CD4-positive, alpha-beta T cell treated with Interleukin-6 for 4 hours (primary cell): ENCODE data around the gene RAB8B.

Experiments
- DNase-seq: peaks from one replicate; pipeline ENCODE4 v3.0.0-alpha.2; 2020; ENCODE audit warnings: mixed read lengths

RAB8B gene

GRCh38 chr15:63188926-63189871 is at the start of gene RAB8B:
TSS of gene RAB8B (plus strand) at chr15:63189606. CDS start at chr15:63189625, 19 bp downstream.
- peak; percentile 99 for DNase-seq

- DNase-seq, result no peak
Observed at GRCh38 chr15:63140936-63141335, 48.5 kb upstream of the RAB8B start.

- no peak for DNase-seq
Observed at GRCh38 chr15:63145426-63145825, 44.0 kb upstream of the RAB8B start.

- no peak for DNase-seq
Observed at GRCh38 chr15:63146684-63147083, 42.7 kb upstream of the RAB8B start.

- DNase-seq, result no peak
Observed at GRCh38 chr15:63151665-63152064, 37.7 kb upstream of the RAB8B start.

GRCh38 chr15:63155486-63155885 is 33.9 kb upstream of the RAB8B start:
- no peak for DNase-seq

GRCh38 chr15:63156086-63156710 is 33.2 kb upstream of the RAB8B start:
- no peak for DNase-seq

GRCh38 chr15:63156755-63157117 is 32.7 kb upstream of the RAB8B start:
- peak; percentile 27 for DNase-seq

- DNase-seq, result peak; percentile 92
Observed at GRCh38 chr15:63157118-63157843, 32.1 kb upstream of the RAB8B start, which contains the start of gene RPS27L. TSS of gene RPS27L (minus strand) at chr15:63157477. CDS start at chr15:63157405, 72 bp downstream.

- peak; percentile 37 for DNase-seq
Observed at GRCh38 chr15:63157891-63158431, 31.4 kb upstream of the RAB8B start.

GRCh38 chr15:63160638-63161037 is 28.8 kb upstream of the RAB8B start:
- DNase-seq, result no peak

GRCh38 chr15:63163217-63163616 is 26.2 kb upstream of the RAB8B start:
- DNase-seq, result no peak

- DNase-seq, result no peak
Observed at GRCh38 chr15:63165166-63165859, 24.1 kb upstream of the RAB8B start.

GRCh38 chr15:63166219-63166618 is 23.2 kb upstream of the RAB8B start:
- no peak for DNase-seq

GRCh38 chr15:63169788-63170187 is 19.6 kb upstream of the RAB8B start:
- no peak for DNase-seq

GRCh38 chr15:63172376-63172775 is 17.0 kb upstream of the RAB8B start:
- no peak for DNase-seq

- DNase-seq, result no peak
Observed at GRCh38 chr15:63172851-63173451, 16.5 kb upstream of the RAB8B start.

GRCh38 chr15:63176302-63176701 is 13.1 kb upstream of the RAB8B start:
- no peak for DNase-seq

- DNase-seq, result no peak
Observed at GRCh38 chr15:63178034-63178433, 11.4 kb upstream of the RAB8B start.

GRCh38 chr15:63180746-63181145 is 8.7 kb upstream of the RAB8B start:
- no peak for DNase-seq

GRCh38 chr15:63181648-63182047 is 7.8 kb upstream of the RAB8B start:
- DNase-seq, result no peak

- no peak for DNase-seq
Observed at GRCh38 chr15:63185206-63185605, 4.2 kb upstream of the RAB8B start.
